OCI-LY7 (cell line): ENCODE results near the gene ADAMTS9. TPM values are rescaled to one million over a fixed set of nuclear protein-coding genes. Genes with fewer than 3 reads are reported as not detected.

Source experiments
- BruUV-seq: library from RNA; stranded (reverse); fragments of 400-500 nt; replicated peaks from 2 replicates; lab custom pipeline; 2021; lab: Mats Ljungman, UMichigan
- CTCF ChIA-PET: fragments of 300-600 bp; sonication (Branson Sonifier 250); formaldehyde crosslinking; loops from one replicate; lab custom pipeline; 2022; ENCODE audit warnings: antibody characterized with exemption; ENCODE audit not compliant: unreplicated experiment; lab: Charles Lee
- POLR2A ChIA-PET: fragments of 300-600 bp; sonication (Branson Sonifier 250); formaldehyde crosslinking; loops from one replicate; lab custom pipeline; 2022; ENCODE audit warnings: antibody characterized with exemption; lab: Charles Lee
- DNase-seq: peaks from one replicate; pipeline ENCODE4 v3.0.0-alpha.2; 2015; ENCODE audit warnings: low spot score
- H2AFZ ChIP-seq: fragments of 200-600 bp; sonication (generic), shearing (Covaris generic); 2 replicates; pipeline ENCODE4 v1.6.1; 2014; ENCODE audit warnings: mild to moderate bottlenecking, antibody characterized with exemption, low read length, moderate library complexity
- H3K27ac ChIP-seq: fragments of 200-600 bp; sonication (generic); 2 replicates; pipeline ENCODE4 v1.5.1; 2014; ENCODE audit warnings: mixed run types, low read depth, mild to moderate bottlenecking, moderate library complexity, low read length, inconsistent platforms; ENCODE audit not compliant: poor library complexity, severe bottlenecking
- H3K36me3 ChIP-seq: fragments of 200-600 bp; sonication (generic); 2 replicates; pipeline ENCODE4 v1.6.1; 2014; ENCODE audit warnings: mild to moderate bottlenecking, antibody characterized with exemption, low read length, moderate library complexity, mixed read lengths; ENCODE audit not compliant: insufficient read depth
- H3K4me1 ChIP-seq: fragments of 200-600 bp; sonication (generic); 2 replicates; pipeline ENCODE4 v1.5.1; 2014; ENCODE audit warnings: mild to moderate bottlenecking, low read length; ENCODE audit not compliant: insufficient read depth, poor library complexity, severe bottlenecking
- H3K4me2 ChIP-seq: fragments of 200-600 bp; sonication (generic); 2 replicates; pipeline ENCODE4 v1.6.1; 2014; ENCODE audit warnings: mild to moderate bottlenecking, low read length
- H3K4me3 ChIP-seq: fragments of 200-600 bp; sonication (generic); 2 replicates; pipeline ENCODE4 v1.5.1; 2014; ENCODE audit warnings: mild to moderate bottlenecking, low read depth, low read length; ENCODE audit not compliant: poor library complexity, severe bottlenecking
- H3K79me2 ChIP-seq: fragments of 200-600 bp; sonication (generic); 2 replicates; pipeline ENCODE4 v1.6.1; 2016; ENCODE audit warnings: low read depth, mild to moderate bottlenecking, low read length, moderate library complexity, mixed read lengths; ENCODE audit not compliant: insufficient read depth
- H3K9me2 ChIP-seq: fragments of 200-600 bp; sonication (generic); 2 replicates; pipeline ENCODE4 v1.6.1; 2016; ENCODE audit warnings: mild to moderate bottlenecking, low read length, mixed read lengths; ENCODE audit not compliant: insufficient read depth
- H3K9me3 ChIP-seq: fragments of 200-600 bp; sonication (generic); 2 replicates; pipeline ENCODE4 v1.6.1; 2014; ENCODE audit warnings: mild to moderate bottlenecking, mixed run types, low read length, mixed read lengths
- H4K20me1 ChIP-seq: fragments of 200-600 bp; sonication (generic); 2 replicates; pipeline ENCODE4 v1.6.1; 2014; ENCODE audit warnings: mild to moderate bottlenecking, antibody characterized with exemption, low read length, moderate library complexity, mixed read lengths; ENCODE audit not compliant: insufficient read depth
- EZH2phosphoT487 ChIP-seq: fragments of 200-600 bp; sonication (generic); IDR thresholded peaks from 2 replicates; pipeline ENCODE4 v1.6.1; 2018; ENCODE audit warnings: low read depth, borderline replicate concordance, mild to moderate bottlenecking, mixed run types, antibody characterized with exemption, low read length, moderate library complexity, mixed read lengths
- intact Hi-C: fragments of 100-400 bp; cut with micrococcal nuclease; formaldehyde crosslinking; loops from one replicate; pipeline ENCODE4 v1.10.0; 2022; ENCODE audit not compliant: unreplicated experiment
- total RNA-seq, 2 experiments: library from RNA; depleted of rRNA in 1 of 2; stranded (reverse); fragments of >200 nt in 1 of 2; shearing (Covaris generic) in 1 of 2; gene quantifications; 2 replicates each; pipeline ENCODE4 v1.2.3, GENCODE V29; 2014 to 2022
- TF ChIP-seq, protein P1 (sequence below): fragments of 200-600 bp; sonication (generic); conservative IDR thresholded peaks from 2 replicates; pipeline ENCODE4 v1.5.1; 2014; ENCODE audit warnings: mild to moderate bottlenecking, antibody characterized with exemption, low read length, moderate library complexity, mixed read lengths

The ADAMTS9 gene
- total RNA-seq, 2 experiments from 2014 or later, result not detected

DNA sequence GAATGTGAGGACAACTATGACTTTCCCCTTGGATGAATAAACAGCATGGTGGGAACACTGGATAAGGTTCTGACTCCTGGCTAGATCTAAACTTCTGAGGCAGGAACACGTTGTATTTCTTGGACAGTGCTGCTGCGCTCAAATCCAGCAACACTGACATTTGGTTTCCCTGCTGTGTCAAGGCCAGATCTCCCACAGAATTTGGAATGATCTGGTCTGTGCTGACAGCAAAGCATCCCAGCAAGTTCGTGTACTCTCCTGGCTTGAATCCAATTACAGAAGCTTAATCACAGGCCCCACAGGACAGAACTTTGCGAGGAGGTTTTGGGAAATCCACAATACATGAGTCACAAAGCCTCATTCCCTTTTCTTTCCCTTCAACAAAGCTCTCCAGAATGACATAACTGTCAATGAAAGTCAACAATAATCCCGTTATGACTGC lies 92.5 kb downstream of the ADAMTS9 start:
- Histone ChIP-seq H3K9me2 (no peaks in the 10 kb centered on the region), H3K4me1 (no peaks in the 10 kb centered on the region), H3K9me3 (no peaks in the 10 kb centered on the region), H3K36me3 (no peaks in the 10 kb centered on the region), H4K20me1 (no peaks in the 10 kb centered on the region), H3K27ac (no peak overlapping the region), H3K4me3 (no peak overlapping the region), H2AFZ (no peak overlapping the region), H3K4me2 (no peak overlapping the region), H3K79me2 (no peaks in the 10 kb centered on the region)
- DNase-seq, result no peak
- BruUV-seq, result no TSS peak
- ChIA-PET CTCF (no interaction called here), POLR2A (no interaction called here)
- intact Hi-C loops, result no loop called here
- TF ChIP-seq, protein P1, sequence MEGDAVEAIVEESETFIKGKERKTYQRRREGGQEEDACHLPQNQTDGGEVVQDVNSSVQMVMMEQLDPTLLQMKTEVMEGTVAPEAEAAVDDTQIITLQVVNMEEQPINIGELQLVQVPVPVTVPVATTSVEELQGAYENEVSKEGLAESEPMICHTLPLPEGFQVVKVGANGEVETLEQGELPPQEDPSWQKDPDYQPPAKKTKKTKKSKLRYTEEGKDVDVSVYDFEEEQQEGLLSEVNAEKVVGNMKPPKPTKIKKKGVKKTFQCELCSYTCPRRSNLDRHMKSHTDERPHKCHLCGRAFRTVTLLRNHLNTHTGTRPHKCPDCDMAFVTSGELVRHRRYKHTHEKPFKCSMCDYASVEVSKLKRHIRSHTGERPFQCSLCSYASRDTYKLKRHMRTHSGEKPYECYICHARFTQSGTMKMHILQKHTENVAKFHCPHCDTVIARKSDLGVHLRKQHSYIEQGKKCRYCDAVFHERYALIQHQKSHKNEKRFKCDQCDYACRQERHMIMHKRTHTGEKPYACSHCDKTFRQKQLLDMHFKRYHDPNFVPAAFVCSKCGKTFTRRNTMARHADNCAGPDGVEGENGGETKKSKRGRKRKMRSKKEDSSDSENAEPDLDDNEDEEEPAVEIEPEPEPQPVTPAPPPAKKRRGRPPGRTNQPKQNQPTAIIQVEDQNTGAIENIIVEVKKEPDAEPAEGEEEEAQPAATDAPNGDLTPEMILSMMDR, result no peak
- no peak for TF ChIP-seq EZH2phosphoT487

DNA sequence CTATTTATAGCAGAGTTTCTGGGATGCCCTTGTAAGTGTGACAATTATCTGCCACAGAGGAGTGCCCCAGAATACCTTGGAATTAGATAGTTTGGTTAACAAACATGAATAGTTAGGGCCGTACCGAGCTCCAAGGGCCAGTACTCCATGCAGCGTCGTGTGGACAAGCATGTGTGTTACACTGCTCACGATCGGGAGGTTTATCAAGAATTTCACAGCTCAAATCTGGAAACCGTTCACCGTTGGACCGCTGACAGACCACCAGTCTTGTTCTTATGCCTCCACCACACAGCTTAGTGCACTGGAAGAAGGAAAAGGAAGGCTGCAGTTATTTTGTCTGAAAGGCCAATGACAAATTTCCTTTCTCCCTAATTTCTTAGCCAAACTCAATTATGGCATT lies 93.7 kb downstream of the ADAMTS9 start:
- Histone ChIP-seq H3K9me3 (no peaks in the 10 kb centered on the region), H3K4me3 (no peak overlapping the region), H3K4me2 (no peak overlapping the region), H2AFZ (no peak overlapping the region), H3K9me2 (no peaks in the 10 kb centered on the region), H3K79me2 (no peaks in the 10 kb centered on the region), H3K36me3 (no peaks in the 10 kb centered on the region), H3K27ac (no peak overlapping the region), H4K20me1 (no peaks in the 10 kb centered on the region), H3K4me1 (no peaks in the 10 kb centered on the region)
- DNase-seq, result no peak
- TF ChIP-seq EZH2phosphoT487, result no peak
- TF ChIP-seq, protein P1, result no peak
- no TSS peak for BruUV-seq
- ChIA-PET POLR2A (no interaction called here), CTCF (no interaction called here)
- intact Hi-C loops, result no loop called here

GRCh38 chr3:64593350-64593749 lies 94.5 kb downstream of the ADAMTS9 start:
- no peaks in the 10 kb centered on the region for H3K79me2 ChIP-seq
- no TSS peak for BruUV-seq
- H3K4me3 ChIP-seq, result no peak overlapping the region
- H3K4me2 ChIP-seq, result no peak overlapping the region
- H3K4me1 ChIP-seq, result no peaks in the 10 kb centered on the region
- TF ChIP-seq EZH2phosphoT487, result no peak
- TF ChIP-seq, protein P1, result no peak
- ChIA-PET CTCF (no interaction called here), POLR2A (no interaction called here)
- H2AFZ ChIP-seq, result no peak overlapping the region
- no peak for DNase-seq
- no peaks in the 10 kb centered on the region for H3K36me3 ChIP-seq
- intact Hi-C loops, result no loop called here
- H3K9me3 ChIP-seq, result no peaks in the 10 kb centered on the region
- H4K20me1 ChIP-seq, result no peaks in the 10 kb centered on the region
- no peaks in the 10 kb centered on the region for H3K9me2 ChIP-seq
- no peak overlapping the region for H3K27ac ChIP-seq
